CD4-positive, alpha-beta T cell treated with Interleukin-15 for 4 hours (primary cell): ENCODE results near the gene LITAF.
"Not testable (repeated sequence)": the region's sequence is repeated elsewhere in the genome, so short reads cannot be mapped to it uniquely, and the experiment has no call there.

ENCODE experiments used
- DNase-seq: peaks from one replicate; pipeline ENCODE4 v3.0.0-alpha.2; 2020; ENCODE audit warnings: low spot score

The LITAF gene

DNA sequence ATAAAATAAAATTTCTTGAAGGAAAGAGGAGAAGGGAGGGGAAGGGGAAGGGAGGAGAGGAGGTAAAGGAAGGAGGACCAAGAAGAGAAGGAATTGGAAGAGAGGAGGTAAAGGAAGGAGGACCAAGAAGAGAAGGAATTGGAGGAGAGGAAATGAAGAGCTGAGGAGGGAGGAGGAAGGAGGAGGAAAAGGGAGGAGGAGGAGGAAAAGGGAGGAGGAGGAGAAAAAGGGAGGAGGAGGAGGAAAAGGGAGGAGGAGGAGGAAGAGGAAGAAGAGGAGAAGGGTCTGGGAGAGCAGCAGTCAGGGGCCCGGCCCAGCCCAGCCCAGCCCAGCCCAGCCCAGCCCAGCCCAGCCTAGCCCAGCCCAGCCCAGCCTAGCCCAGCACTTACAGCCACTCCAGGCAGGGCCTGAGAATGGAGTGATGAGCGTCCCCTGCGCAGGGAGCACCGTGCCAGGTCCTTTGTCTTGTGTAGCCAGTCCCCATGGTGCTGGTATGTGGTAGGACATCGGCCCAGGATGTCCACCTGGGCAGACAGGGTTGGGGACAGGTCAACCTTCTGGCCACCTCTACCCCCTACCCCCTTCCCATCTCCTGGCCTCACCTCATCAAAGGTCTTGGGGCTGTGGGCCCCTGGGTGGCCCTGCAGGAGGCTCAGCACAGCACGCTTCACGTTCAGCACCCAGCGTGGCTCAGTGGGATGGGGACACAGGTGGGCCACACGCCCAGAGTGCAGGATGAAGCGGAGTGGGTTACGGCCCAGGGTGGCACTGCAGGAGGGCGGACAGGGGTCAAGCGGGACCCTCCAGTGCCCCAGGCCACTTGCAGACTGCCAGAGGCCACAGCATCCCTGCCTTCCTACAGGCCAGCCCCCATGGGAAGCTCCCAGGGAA is 70.9 kb downstream of the LITAF start:
- no peak for DNase-seq

DNA sequence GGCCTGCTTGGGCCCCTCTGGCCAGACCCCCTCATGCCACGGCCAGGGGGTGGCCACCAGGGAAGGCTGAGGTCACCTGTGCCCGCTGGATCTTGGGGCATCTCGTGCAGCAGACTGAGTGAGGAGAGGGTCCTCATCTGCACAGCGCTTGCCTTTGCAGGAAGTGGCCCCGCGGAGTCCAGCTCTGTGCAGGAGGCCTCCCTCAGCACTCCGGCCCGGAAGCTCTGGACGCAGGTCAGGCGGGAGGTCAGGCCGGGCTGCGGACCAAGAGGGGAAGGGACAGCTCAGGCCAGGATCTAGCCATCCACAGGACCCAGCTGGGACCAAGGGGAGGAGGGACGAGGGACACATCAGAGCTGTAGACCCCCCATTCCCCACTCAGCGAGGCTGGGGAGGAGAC is 72.4 kb downstream of the LITAF start:
- no peak for DNase-seq

DNA sequence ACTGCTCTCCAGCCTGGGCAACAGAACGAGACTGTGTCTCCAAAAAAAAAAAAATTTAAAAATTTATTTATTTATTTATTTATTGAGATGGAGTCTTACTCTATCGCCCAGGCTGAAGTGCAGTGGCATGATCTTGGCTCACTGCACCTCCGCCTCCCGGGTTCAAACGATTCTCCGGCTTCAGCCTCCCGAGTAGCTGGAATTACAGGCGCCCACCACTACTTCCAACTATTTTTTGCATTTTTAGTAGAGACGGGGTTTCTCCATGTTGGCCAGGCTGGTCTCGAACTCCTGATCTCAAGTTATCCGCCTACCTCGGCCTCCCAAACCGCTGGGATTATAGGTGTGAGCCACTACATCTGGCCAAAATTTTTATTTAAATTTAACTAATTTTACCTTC is 73.4 kb downstream of the LITAF start:
- not testable (repeated sequence) for DNase-seq

DNA sequence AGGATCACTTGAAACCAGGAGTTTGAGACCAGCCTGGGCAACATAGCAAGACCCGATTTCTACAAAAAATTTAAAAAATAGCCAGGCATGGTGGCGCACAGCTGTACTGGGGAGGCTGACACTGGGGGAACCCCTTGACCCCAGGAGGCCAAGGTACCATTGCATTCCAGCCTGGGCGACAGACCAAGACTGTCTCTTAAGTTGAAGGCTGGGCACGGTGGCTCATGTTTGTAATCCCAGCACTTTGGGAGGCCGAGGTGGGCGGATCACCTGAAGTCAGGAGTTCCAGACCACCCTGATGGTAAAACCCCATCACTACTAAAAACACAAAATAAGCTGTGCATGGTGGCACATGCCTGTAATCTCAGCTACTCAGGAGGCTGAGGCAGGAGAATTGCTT is 74.9 kb downstream of the LITAF start:
- DNase-seq, result no peak

DNA sequence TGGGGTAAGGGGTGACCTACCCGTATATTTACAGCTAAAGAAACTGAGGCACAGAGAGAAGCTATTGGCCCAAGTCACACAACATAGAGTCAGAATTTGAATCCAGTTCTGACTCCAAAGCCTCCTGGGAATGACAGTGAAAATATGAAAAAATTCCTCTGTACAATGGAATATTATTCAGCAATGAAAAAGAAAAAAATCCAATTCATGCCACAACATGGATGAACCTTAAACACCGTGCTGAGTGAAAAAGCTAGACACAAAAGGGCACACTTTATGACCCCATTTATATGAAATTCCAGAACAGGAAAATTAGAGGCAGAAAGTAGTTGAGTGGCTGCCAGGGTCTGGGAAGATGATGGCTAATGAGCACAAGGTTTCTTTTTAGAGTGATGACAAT is 75.4 kb downstream of the LITAF start:
- DNase-seq, result no peak

DNA sequence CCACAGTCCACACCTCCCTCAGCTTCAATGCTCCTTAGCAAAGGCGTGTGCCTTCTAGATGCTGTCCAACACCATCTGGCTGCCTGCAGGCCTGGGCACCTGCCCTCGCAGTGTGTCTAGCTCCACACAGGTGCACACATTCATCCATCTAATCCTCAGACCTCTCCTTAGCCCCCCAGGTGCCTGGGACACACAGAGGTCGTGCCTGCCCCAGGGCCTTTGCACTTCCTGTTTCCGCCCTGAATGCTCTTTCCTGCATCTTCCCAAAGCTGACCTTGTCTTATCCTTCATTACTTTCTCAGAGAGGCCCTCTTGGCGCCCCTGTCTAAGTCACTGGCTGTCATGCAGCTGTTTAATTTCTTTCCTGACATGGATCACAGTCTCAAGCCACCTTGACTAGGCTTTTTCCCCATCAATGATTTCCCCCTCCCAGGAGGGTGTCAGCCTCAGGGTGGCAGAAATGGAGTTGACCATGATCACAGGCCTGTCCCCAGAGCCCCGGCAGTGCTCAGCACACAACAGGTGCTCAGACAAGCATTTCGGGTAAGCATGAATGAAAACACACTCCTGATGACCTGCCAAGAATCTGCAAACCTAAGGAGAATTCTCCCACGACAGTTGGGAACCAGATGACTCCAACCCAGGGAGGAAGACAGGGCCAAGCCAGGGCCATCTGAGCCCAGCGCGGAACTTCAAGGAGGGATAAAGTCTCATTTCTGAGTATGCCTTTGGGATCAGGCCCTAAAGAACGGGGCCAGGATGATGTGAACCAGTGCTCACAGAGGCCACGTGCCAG is 76.3 kb downstream of the LITAF start:
- DNase-seq, result no peak

DNA sequence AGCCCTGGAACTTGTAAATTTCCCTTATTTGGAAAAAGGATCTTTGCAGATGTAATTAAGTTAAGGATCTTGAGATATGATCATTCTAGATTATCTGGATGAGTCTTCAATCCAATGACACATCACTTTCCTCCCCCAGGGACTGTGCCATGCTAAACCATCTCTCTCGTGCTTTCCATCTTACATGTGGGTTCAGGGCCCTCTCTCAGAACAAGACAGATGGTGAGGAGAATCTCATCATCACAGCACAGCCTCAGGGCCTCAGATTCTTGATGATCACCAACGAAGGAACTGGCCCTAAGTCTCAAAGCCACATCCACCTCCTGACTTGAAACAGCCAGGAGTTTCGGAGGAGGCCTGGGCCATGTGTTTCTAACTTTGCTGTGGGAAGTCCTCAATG is 78.7 kb downstream of the LITAF start:
- DNase-seq, result no peak

DNA sequence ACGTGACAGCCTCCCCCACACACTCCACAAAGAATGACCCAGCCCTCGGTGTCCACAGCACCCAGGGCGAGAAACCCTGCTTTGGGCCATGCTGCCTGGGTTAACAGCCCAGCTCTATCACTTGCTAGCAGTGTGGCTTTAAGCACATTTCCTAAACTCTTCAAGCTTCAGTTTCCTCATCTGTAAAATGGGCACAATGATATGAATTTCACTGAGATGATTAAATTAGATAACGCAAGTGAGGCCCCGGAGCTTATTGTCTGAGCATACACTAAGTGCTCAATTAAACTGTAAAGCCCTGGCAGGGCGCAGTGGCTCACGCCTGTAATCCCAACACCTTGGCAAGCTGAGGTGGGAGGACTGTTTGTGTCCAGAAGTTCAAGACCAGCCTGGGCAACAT is 79.4 kb downstream of the LITAF start:
- no peak for DNase-seq

DNA sequence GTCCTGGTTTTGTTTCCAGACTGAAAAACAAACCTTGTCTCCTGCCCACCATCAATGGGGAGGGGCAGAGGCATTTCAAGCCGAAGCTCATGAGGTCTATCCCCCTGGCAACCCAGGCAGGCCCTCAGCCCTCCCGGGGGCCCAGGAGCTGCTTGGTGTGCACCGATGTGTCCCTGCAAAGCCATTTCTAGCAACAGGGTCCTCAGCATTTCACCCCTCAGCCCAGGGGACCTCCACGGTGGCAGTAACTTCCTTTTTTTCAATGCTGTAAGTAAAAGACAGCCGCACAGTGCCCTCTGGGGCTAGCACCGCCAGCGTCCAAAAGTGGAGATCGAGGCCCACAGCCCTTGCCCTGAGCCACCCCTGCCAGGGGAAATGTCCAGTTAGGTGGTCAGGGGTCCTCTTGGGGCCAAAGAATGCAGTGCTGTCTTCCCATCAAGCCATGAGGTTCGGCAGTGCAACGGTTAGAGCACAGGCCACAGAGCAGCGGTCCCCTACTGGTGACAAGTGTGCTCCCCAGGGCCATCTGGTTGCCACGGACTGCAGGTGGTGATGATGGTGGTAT is 79.9 kb downstream of the LITAF start:
- DNase-seq, result no peak

DNA sequence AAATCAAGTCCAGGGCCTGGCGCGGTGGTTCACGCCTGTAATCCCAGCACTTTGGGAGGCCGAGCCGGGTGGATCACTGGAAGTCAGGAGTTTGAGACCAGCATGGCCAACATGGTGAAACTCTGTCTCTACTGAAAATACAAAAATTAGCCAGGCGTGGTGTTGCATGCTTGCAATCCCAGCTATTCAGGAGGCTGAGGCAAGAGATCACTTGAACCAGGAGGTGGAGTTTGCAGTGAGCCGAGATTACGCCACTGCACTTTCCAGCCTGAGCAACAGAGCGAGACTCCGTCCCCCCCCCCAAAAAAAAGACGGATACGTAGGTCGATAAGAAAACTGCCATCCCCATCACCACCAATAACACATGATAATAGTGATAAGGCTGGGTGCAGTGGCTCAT is 82.5 kb downstream of the LITAF start:
- not testable (repeated sequence) for DNase-seq

DNA sequence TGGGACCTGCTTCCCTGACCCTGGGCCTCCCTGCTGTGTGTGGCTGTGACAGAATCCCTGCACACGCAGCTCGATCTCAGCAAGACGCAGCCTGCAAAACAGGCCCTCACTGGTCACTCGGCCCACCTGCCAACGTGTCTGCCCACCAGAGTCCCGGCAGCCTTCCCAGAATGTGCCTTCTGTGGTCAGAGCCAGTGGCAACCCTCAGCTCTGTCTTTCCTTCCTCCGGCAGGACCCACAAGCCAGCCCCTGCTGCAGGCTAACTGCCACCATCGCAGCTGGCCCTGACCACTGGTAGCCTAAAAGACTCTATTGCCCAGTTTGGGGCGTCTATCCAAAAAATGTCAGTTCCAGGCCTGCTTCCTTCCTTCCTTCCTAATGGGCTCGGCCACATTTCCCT is 83.2 kb downstream of the LITAF start:
- no peak for DNase-seq

DNA sequence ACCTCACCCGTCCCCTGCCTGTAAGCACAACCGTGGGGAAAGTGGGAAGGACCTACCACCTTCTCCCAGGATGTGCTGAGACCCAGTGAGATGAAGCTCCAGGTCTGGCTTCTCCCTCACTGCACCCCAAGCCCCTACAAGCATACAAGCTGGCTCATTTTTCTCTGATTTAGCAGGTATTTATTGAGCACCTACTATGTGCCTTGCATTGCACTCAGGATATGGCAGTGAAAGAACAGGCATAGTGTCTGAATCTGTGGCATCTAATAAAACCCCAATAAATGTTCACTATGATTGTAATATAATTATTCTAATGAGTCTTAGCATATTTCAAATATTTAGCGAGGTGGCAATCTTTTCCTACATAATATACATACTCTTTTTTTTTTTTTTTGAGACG is 84.5 kb downstream of the LITAF start:
- no peak for DNase-seq

DNA sequence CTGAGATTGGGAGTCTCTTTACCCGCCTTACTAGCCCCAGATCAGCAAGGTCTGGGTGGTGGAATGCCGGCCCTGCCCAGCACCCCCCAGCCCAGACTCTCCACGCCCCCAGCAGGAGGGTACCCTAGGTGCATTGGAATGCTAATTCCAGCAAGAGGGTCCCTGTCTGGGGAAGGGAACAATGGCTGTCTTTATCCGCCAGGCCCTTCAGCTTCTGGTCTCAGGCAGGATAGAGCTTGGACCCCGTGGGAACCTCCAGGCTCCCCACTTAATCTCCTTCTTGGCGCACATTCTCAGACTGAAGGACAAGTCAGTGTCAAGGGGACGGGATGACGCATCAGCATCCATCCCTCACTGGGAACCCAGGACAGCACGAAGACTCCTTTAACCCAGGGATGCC is 85.1 kb downstream of the LITAF start:
- no peak for DNase-seq

DNA sequence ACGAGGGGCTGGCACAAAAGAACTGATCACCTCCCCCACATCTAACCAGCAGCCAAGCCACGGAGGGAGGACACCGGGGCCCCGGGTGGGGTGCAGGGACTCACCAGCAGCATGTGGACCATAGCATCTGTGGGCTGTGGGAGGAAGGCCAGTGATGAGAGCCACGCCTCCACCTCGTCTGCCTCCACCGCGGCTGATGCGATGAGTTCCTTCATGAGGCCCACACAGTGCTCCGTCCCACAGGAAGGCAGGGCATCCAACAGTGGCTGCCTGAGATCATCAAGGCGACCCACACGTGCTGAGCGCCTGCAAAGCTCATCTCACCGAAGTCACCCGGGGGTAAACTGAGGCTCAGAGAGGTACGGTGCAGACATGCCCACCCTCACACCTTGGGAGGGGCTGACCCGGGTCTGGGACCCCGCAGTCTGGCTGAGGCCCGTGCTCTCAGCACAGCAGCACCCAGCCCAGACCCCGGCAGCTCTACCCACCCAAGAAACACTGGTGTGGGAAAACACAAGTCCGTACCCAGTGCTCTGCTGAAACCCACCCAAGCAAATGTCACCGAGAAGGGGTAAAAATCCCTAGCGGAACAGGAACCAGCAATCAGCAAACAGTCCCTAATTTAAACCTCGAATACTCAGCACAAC is 85.9 kb downstream of the LITAF start:
- DNase-seq, result no peak

DNA sequence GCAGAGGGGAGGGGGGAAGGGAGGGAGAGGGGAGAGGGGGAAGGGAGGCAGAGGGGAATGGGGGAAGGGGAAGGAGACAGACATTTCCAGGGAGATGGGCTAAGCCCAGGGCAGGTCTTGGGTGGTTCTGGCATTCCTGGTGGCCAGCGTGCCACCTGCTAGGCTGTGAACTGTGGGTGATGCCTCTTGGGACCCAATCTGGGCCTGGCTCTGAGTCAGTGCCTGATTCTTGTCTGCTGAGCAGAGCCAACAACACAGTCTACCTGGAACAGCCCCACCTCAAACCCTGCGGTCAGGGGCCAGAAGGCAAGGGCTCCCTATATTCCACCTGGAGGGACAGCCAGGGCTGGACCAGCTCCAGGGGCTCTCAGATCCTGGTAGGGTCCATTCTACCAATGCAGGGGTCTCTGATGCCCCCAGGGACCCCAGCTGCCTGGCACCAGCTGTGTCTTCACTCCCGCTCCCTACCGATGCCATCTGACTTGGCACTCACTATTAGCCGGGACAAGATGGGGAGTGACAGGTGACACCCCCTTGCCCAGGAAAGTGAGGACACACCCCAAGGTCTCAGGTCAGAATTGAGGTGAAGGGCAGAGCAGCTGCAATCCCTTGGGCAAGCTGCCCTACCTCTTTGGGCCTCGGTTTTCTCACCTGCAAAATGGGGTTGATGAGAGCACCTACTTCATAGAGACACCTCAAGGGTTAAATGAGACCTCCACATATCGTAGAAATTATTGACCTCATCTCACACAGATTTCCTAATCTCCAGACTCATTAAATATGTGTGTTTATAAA is 87.2 kb downstream of the LITAF start:
- no peak for DNase-seq

DNA sequence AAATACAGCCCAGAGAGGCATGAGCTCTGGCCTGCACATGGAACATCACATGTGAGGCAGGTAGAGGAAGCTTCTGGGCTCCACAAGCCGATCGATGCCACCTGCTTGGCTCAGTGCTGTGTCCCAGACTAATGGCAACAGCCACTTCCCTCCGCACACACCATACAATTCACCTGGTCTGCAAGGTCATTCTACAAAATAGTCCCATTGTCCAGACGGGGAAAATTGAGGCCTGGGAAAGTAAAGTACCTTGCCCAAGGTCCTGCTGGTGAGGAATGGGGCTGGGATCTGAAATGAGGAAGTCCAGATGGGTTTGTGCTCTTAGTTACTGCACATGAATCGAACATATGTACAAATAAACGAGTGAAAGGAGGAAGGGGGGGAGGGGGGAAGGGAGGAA is 88.0 kb downstream of the LITAF start:
- DNase-seq, result no peak

DNA sequence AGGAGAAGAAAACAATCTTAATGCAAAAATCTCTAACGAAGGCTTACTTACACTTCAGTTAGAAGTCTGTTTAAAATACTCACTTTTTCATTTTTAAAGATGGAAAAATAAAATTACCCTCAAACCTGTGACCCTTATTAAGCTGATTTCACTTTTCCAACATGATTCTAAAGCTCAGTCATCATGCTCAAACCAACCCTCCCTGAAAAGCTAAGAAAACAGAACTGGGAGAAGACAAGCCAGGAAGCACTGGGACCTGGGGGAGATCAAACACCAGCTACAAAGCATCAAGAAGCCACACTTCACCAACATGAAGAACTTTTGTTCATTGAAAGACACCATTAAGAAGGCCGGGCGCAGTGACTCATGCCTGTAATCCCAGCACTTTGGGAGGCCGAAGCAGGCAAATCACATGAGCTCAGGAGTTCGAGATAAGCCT is 88.8 kb downstream of the LITAF start:
- no peak for DNase-seq
